ENCODE measurements around the gene SCGB3A1.
A peak's percentile ranks its signal among the peaks of the same experiment; 100 is the strongest.

Gene SCGB3A1

DNA sequence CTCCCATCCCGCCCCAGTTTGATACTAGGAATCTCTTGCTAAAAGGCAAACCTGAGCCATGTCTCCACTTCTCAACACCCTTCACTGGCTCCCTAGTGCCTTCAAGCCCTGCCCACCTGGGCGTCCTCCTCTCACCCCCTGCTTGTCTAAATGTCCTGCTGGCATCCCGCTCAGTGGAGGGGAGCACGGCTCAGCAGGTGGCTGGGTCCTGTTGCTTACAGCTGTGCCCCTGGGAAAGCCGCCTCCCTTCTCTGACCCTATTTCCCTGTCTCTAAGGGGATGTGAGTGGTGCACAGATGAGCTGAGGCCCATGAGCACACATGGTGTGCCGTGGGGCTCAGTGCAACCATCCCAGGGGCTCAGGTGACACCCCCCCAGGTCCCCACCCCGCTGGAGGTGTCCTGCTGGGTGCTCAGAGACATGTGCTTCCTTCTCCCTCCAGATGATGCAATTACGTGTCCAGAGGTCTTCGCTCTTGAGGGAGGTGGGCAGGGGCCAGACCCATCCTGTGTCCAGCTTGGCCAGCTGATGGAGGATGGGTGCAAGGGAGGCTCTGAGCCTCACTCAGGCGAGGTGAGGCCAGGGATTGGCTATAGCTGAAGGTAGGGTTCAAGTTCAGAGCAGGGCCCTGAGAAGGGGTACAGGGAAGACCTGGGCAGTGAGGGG, 34.0 kb upstream of the SCGB3A1 start:
- DNase-seq (ENCODE audit: low spot score) = no peak

DNA sequence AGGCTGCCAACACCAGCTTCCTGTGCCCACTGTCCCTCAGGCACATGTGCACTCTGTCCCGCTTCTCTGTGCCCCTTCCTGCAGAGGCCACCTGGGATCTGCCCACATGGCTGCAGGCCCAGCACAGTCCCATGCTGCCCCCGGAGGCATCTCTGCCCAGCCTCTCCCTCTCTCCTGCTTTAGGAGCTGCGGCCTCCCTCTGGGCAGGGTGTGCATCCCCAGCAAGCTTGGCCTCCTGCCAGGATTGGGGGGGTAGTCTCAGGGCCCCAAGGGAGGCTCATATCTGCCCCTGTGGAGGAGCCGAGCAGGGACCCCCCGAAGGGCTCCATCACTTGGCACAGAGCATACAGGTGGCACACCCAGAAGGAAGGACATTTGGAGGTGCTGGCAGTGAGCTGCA, 33.3 kb upstream of the SCGB3A1 start:
- no peak for DNase-seq (ENCODE audit: low spot score)

DNA sequence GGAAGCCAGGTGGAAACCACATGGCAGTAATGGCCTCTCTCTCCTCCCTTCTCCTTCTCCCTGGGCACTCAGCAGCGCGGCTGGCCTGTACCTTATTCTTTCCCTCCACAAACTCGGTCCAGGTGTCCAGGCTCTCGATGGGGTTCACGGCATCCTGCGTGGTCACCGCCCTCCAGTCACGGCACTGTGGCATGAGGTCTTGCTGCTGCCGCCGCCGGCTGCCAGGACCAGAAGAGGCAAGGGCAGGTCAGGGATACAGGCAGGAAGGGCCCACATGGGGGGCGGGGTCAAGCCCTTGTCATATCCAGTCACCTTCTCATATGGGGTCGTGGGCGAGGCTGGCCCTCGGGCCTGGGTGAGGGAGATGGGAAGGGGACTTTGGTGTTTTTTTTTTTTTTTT, 32.5 kb upstream of the SCGB3A1 start:
- no peak for DNase-seq (ENCODE audit: low spot score)

DNA sequence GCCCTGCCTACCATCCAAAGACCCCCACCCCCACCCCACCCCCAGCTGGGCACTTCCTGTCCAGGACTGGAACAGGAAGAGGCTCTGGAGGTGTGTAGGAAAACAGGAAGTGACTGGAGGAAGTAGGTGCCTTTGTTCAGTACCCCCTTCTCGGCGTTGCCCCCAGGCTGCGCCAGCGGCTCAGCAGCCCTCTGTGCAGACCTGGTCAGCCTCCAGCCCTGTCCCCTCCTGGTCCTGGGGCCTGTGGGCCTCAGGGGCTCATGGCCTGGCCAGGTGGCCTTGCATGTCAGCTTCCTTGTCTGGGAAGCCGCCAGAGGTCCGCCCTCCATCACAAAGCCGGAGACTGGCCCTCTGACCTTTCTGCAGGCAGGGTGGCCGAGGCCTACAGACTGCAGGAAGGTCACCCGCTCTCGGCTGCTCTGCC, 32.1 kb upstream of the SCGB3A1 start:
- no peak for DNase-seq (ENCODE audit: low spot score)

DNA sequence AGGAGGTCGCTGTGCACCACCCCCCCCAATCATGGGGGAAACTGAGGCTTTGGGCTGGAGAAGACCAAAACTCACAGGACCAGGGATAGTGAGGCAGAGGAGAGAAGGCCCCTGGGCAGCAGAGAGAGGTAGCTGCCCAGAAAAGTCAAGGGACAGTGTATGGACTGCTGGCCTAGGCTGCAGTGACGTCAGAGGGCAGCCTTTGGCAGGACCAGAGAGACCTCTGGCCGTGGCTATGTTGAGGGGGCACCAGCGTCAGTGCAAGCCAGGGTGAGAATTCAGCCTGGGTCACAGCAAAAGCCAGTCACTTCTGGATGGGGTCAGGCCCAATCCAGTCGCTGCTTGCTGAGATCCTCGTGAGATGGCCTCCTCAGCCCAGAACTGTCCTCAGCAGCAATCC, 31.6 kb upstream of the SCGB3A1 start:
- no peak for DNase-seq (ENCODE audit: low spot score)

DNA sequence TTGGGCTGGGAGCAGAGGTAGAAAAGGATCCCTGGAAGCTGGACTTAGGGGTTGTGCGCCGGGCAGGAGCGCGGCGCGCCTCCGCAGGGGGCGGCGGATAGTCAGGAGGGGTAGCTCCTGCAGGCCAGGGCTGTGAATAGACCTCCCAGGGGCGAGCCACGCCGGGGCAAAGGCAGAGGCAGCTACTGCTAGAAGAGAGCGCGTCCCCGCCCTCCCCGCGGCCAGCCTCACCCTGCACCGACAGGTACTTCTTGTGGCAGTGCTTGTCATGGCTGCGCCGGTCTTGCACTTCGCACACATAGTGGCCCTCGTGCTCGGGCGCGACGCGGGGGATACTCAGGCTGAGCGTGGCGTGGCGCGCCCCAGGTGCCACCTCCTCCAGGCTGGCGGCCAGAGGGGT, 30.0 kb upstream of the SCGB3A1 start:
- no peak for DNase-seq (ENCODE audit: low spot score)

DNA sequence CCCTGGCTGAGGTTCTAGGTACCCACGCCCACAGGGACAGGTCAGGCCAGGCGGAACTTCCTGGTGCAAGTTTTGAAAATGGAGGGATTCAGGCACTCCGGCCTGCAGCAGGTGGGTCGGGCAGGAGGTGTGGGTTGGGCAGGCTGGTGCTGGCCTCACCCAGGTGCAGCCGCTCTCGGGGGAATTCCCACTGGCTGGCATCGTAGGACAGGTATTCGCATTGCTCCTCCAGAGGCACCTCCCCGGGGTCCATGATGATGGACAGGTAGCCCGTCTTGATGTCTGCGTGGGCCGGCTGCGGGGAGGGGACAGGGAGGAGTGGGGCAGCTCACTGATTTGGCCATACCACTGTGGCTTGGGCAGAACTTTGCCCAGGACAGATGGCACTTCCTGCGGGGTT, 28.7 kb upstream of the SCGB3A1 start:
- no peak for DNase-seq (ENCODE audit: low spot score)

DNA sequence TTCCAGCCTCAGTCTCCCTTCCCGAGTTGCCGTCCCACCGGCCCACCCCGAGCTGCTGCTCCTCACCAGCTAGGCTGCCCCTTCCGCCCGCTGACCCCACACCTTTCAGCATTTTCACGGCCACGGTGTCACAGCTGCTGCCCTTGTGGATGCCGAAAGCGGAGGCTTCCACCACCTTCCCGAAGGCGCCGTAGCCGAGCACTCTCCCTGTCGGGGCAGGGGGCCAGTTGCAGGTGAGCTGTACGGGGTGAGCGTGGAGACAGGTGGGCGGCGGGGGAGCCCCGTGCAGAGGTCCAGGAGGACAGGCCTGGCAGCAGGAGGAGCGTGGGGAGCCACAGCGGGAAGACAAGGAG, 28.2 kb upstream of the SCGB3A1 start:
- no peak for DNase-seq (ENCODE audit: low spot score)

DNA sequence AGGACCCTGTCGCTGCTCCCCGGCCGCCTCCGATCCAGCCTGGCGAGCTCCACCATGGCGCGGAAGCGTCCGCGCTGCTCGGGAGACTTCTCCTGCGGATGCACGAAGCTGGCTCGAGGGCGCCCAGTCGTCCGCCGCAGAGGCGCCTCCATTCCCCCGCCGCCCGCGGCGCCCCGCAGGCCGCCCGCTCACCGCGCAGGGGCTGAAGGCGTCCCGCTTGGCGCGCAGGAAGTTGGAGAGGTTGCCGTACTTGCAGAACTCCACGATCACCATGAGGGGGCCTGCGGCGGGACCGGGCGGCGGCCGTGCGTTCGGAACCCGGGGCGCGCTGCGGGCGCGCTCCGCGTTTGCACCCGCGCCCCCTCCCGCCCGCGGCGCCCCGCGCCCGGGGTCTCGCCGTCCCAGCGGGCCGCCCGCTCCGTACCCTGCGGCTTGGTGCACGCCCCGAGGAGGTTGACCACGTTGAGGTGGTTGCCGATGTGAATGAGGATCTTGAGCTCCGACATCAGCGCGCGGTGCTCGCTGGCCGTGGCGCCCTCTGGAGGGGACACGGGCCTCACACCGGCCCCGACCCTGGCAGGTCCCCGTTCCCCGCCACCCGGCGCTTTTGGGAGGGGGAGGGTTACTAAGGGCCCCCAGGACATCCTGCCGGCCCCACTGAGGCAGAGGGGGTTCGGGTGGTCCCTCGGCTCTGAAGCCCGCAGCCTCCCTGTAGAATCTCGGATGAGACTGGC, 27.7 kb upstream of the SCGB3A1 start:
- DNase-seq (ENCODE audit: low spot score) = peak; percentile 28

DNA sequence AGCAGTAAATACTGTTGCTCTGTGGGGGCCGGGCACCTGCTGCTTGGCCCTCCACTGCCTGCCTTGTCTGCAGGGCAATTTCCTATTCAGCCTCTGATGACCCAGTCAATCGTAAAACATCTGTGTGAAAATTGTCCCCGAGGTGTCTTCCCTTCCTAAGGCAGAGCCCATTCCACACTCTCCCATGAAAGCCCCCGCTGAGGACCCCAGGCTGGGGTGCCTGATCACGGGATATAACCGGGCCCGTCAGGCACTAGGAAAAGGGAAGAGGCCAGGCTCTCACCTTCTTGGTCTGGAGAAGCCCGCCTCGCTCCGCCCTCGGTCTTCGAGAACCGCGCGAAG, 27.2 kb upstream of the SCGB3A1 start:
- peak; percentile 12 for DNase-seq (ENCODE audit: low spot score)

DNA sequence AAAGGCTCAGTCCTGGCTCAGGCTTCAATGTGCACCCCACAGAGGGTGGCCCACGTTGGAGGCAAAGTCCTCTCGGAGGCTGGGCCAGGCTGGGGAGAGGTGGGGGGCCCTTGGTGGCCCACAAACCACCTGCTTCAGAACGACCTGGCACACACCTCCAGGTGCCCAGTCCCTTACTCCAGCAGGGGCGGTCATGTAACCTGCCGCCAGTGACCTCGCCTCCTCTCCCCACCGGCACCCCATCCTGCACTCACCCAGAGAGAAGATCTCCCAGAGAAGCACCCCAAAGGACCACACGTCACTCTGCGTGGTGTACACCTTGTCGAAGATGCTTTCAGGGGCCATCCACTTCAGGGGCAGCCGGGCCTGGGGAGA, 22.5 kb upstream of the SCGB3A1 start:
- no peak for DNase-seq (ENCODE audit: low spot score)

DNA sequence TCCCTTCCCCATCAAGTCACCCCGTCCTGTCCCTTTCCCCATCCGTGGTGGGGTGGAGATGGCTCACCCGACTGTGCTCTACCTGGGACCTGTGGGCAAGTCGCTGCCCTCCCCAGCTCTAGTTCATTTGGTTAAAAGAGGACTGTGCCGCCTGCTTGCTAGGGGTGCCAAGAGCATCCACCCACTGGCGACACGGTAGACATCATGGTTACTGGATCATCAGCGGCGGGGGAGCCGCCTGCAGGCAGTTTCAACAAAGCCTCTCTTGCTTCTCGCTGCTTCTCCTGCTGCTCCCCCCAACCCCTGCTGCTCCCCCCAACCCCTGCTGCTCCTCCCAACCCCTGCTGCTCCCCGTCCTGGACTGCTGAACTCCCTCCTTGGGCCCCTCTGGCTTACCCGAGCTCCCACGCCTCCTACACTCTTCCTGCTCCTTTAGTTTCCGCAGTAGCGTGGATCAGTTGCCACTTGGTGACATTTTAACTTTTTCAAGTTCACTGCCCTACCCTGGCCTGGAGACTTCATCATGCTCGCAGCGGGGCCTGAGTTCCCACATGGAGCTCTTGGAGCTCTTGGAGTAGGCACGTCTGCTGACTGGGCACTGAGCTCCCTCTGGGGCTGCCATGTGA, 22.0 kb upstream of the SCGB3A1 start:
- DNase-seq (ENCODE audit: low spot score) = no peak

DNA sequence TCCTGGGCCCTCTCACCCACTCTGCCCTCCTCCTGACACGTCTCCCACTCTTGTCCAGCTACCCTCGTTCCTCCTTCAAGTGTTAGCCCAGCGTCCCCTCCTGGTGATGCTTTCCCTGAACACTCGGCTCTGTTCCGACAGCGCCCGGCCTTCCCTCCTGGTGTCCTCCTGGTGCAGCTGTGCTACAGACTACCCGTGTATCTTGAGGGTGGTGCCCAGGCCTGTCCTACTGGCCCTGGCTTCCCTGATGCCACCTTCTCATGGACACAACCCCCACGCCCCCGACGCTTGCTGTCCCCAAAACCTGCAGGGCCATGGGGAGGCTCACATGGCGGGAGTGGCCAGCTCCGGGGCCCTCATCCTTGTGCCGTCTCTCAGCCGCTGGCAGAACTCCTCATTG, 21.4 kb upstream of the SCGB3A1 start:
- no peak for DNase-seq (ENCODE audit: low spot score)

DNA sequence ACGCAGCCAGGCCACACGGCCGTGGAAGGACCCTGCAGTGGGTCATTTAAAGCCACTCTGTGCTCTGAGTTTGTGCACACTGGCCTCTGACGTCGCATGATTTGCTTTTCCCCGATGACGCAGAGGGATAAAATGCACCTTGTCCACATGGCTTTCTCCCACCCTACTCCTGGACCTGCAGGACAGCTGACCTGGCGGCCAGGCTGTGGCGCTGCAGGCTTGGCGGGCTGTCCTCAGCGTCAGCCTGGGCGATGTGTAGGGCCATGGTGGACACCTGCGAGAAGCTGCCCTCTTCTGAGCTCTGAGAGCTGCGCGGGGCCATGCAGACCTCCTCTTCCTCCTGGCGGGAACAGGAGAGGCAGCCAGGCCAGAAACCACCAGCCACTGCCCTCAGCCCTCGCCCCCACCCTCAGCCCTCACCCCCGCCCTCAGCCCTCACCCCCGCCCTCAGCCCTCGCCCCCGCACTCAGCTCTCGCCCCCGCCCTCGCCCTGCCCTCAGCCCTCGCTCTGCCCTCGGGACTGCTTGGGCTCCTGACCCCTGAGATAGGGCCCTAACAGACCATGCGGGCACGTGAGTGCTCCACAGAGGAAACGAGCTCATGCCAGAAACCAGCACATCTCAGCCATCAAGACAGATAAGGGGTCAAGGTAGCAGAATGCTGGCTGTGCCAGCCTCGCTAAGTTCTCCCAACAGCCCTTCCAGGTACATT, 20.0 kb upstream of the SCGB3A1 start:
- no peak for DNase-seq (ENCODE audit: low spot score)

DNA sequence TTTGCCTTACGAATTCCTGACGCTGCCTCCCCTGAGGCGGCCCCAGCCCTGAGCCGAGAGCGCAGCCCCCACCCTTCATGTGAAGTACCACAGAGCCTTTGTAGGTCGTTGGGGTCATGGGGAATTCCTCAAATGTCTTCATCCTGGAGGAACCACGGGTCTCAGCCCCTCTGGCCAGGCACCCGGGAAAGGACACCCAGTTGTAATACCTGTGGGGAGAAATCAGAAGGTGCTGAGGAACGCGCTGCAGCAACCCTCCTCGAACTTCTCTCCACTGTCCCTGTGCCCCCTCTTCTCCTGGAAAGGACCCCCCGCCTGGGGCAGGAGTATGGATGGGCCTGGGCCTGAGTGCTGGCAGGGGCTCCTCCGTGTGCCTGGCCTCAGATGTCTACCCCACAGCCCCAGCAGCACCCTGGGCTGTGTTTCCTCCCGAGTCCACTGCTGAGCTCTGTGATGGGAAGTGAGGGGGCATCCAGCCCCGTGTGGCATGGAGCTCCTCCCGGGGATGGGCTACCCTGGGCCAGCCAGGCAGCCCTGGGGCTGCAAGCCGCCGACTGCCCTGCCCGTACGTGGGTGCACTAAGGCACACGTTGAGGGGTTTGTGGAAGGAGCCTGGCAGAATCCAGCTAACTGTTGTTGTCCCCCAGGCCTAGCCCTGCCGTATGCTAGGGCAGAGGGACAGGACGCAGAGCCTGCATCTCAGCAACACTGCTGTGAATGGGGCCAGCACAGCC, 18.7 kb upstream of the SCGB3A1 start:
- DNase-seq (ENCODE audit: low spot score) = no peak

DNA sequence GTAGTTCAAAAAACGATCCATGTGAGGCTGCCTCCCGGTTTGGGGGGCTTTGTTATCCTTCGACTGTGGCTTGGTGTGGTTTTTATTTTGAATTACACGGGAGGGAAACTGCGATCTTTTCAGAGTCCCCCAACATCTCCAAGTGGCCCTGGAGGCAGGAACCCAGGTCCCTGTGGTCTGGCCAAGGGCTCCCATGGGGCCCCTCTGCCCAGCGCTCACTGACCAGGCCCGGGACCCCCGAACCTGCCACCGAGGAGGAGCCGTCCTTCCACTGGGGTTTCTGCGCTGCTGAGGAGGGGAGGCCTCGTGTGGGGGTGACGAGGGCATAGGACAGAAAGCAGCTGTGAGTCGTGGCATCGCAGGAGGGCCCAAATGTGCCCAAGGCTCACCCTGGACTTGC, 18.1 kb upstream of the SCGB3A1 start:
- no peak for DNase-seq (ENCODE audit: low spot score)

DNA sequence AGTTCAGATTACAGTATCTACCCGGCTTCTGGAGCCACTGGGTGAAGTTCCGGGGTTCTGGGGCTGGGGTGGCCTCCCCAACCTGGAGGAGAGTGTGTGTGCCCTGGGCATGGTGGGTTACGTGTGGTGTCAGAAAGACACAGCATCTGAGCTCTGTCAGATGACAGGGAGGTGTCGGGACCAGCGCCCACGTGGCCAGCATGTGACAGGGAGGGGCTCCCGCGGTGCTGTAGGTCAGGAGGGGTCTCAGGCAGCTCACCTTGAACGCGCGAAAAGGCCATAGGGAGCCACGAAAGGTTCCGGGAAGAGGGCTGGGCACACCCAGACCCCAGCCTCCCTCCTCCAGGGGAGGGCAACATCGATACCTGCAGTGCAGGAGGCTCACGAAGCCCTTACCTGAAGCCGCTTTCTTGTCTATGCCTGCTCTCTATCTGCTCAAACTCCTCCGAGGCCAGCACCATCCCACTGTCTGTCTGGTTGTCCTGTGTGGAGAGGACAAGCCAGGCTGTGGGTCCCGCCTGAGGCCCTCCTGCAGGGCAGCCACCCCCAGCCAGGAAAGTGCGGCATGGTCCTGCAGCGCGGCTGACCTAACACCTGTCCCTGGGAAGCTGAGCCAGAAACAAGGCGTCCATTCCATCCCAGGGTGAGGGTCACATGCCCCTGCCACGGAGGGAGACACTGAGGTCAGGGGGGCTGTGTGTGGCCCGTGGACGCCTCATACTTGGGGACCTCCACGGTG, 17.4 kb upstream of the SCGB3A1 start:
- DNase-seq (ENCODE audit: low spot score) = no peak

DNA sequence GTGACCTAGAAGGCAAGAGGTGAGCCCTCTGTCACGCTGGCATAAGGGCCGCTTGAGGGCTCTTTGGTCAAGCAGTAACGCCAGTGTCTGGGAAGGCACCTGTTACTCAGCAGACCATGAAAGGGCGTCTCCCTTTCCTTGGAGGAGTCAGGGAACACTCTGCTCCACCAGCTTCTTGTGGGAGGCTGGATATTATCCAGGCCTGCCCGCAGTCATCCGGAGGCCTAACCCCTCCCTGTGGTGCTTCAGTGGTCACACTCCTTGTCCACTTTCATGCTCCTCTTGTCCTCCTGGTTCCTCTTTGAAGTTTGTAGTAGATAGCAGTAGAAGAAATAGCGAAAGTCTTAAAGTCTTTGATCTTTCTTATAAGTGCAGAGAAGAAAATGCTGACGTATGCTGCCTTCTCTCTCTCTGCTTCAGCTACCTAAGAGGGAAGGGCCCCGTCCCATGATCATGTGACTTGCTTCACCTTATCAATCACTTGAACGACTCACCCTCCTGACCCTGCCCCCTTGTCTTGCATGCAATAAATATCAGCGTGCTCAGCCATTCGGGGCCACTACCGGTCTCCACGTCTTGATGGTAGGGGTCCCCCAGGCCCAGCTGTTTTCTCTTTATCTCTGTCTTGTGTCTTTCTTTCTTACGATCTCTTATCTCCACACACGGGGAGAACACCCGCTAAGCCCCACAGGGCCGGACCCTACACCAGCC, 16.7 kb upstream of the SCGB3A1 start:
- no peak for DNase-seq (ENCODE audit: low spot score)

DNA sequence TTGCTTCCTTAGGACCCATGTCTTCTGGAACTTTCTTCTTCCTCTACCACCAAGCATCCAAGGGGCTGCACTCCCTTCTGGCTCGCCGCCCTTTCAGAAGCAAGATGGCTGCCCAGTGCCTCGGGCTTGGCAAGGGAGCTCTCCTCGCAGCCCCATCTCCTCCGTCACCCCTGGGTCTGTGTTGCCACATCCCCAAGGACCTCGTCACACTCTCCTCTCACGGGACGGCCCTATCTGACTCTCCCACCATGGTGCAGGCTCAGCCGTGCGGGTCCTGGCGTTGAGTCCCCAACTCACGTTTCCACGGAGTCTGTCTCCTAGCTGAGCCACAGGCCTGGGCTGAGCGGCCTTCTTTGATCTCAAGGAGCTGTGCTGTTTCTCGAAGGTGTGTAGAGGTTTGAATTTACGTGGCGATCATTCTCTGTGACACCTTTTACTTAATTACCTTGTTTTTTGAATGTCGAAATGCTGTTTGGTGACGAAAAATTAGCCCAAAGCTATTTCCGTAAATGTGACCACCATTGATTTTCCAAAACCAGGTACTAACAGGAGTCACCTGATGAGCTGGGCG, 15.0 kb upstream of the SCGB3A1 start:
- DNase-seq (ENCODE audit: low spot score) = no peak

DNA sequence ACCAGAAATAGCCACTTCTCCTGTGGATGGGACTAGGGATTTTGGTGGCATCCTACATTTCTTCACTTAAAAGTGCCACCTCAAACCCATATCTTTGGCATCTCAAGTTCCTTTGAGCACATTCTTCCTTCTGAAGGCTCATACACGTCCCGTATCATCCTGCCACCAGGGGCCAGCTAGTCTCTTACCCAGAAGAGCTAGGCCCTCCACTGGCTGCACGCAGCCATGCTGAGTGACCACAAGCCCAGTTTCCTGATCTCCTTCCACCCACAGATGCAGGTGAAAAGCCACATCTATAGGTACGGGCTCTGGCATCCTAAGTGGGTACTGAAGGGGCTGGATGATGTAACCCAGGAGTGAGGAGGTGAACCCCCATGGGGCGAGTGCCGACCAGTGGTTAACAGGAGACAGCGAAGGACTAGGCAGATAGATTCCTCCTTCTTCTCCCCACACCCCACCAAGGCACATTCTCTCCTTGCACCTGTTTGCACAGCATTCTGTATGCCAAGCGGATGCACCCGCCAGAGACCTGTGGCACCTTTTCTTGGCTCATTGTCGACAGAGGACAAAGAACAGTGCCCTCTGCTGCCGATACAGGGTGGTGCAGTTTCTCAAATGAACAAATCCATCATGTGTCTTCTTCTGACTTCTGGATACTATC, 14.4 kb upstream of the SCGB3A1 start:
- peak; percentile 57 for DNase-seq (ENCODE audit: low spot score)

Measured in cerebellar cortex (tissue), 1 donor.